Astrocyte (in vitro differentiated cells and primary cell): ENCODE results near the gene IGSF1. TPM values are rescaled to one million over a fixed set of nuclear protein-coding genes. Genes with fewer than 3 reads are reported as not detected.
A peak's percentile ranks its signal among the peaks of the same experiment; 100 is the strongest.

ENCODE experiments used
- DNase-seq: peaks from one replicate; pipeline ENCODE4 v3.0.0-alpha.2; 2010; ENCODE audit warnings: low read depth
- FAIRE-seq: peaks from 2 replicates; lab custom pipeline; 2011; peaks lifted over from hg19 to GRCh38; lab: Jason Lieb, UNC
- H2AFZ ChIP-seq: 2 replicates; pipeline ENCODE4 v1.6.0; 2012; ENCODE audit warnings: low read depth, low read length, inconsistent platforms
- H3K27ac ChIP-seq: 2 replicates; pipeline ENCODE4 v1.5.1; 2011; ENCODE audit warnings: low read depth, low read length, inconsistent platforms
- H3K27me3 ChIP-seq: 2 replicates; pipeline ENCODE4 v1.6.0; 2011; ENCODE audit warnings: low read length, inconsistent platforms; ENCODE audit not compliant: insufficient read depth
- H3K36me3 ChIP-seq: 2 replicates; pipeline ENCODE4 v1.5.1; 2011; ENCODE audit warnings: low read length, inconsistent platforms; ENCODE audit not compliant: insufficient read depth
- H3K4me1 ChIP-seq: 2 replicates; pipeline ENCODE4 v1.5.1; 2011; ENCODE audit warnings: low read length, inconsistent platforms; ENCODE audit not compliant: insufficient read depth
- H3K4me2 ChIP-seq: 2 replicates; pipeline ENCODE4 v1.6.0; 2012; ENCODE audit warnings: low read length, inconsistent platforms
- H3K4me3 ChIP-seq: 2 replicates; pipeline ENCODE4 v1.5.1; 2011; ENCODE audit warnings: low read depth, mild to moderate bottlenecking, low read length, inconsistent platforms; ENCODE audit not compliant: insufficient read depth
- H3K79me2 ChIP-seq: 2 replicates; pipeline ENCODE4 v1.6.0; 2012; ENCODE audit warnings: mild to moderate bottlenecking, low read length, inconsistent platforms; ENCODE audit not compliant: insufficient read depth
- H3K9ac ChIP-seq: 2 replicates; pipeline ENCODE4 v1.6.0; 2012; ENCODE audit warnings: mild to moderate bottlenecking, low read length, inconsistent platforms
- H3K9me3 ChIP-seq: 2 replicates; pipeline ENCODE4 v1.5.1; 2012; ENCODE audit warnings: low read depth, mild to moderate bottlenecking, low read length, inconsistent platforms; ENCODE audit not compliant: insufficient read depth
- H4K20me1 ChIP-seq: 2 replicates; pipeline ENCODE4 v1.6.0; 2012; ENCODE audit warnings: low read length, inconsistent platforms; ENCODE audit not compliant: insufficient read depth
- H3K27ac Mint-ChIP-seq: one replicate; pipeline ENCODE4 v1.8.0; 2021; ENCODE audit warnings: mild to moderate bottlenecking, mixed read lengths; ENCODE audit not compliant: unreplicated experiment
- H3K27me3 Mint-ChIP-seq: one replicate; pipeline ENCODE4 v1.8.0; 2021; ENCODE audit warnings: low read depth, mixed read lengths; ENCODE audit not compliant: unreplicated experiment
- H3K36me3 Mint-ChIP-seq: one replicate; pipeline ENCODE4 v1.8.0; 2021; ENCODE audit warnings: low read depth, mixed read lengths; ENCODE audit not compliant: unreplicated experiment
- H3K4me1 Mint-ChIP-seq: one replicate; pipeline ENCODE4 v1.8.0; 2021; ENCODE audit warnings: low read depth, mixed read lengths; ENCODE audit not compliant: unreplicated experiment
- H3K4me3 Mint-ChIP-seq: one replicate; pipeline ENCODE4 v1.8.0; 2021; ENCODE audit warnings: mild to moderate bottlenecking, moderate library complexity, mixed read lengths; ENCODE audit not compliant: unreplicated experiment
- H3K9me3 Mint-ChIP-seq: one replicate; pipeline ENCODE4 v1.8.0; 2021; ENCODE audit warnings: mild to moderate bottlenecking, mixed read lengths; ENCODE audit not compliant: unreplicated experiment
- CTCF ChIP-seq: IDR thresholded peaks from 2 replicates; pipeline ENCODE4 v1.5.1; 2011; ENCODE audit warnings: low read depth, mild to moderate bottlenecking, inconsistent platforms, low read length, moderate library complexity; ENCODE audit not compliant: insufficient read depth
- EZH2 ChIP-seq: IDR thresholded peaks from 2 replicates; pipeline ENCODE4 v1.6.1; 2012; ENCODE audit warnings: mild to moderate bottlenecking, low read length, inconsistent platforms; ENCODE audit not compliant: insufficient read depth
- total RNA-seq: library from RNA; stranded (reverse); gene quantifications from 2 replicates; pipeline ENCODE4 v1.2.1, GENCODE V29; 2021

The IGSF1 gene
- total RNA-seq, 1 donor from 2014 or later, result 2.5 TPM

- no peak overlapping the region for H3K4me3 Mint-ChIP-seq
- H3K4me1 Mint-ChIP-seq, result no peaks in the 10 kb centered on the region
- H3K27me3 Mint-ChIP-seq, result peaks cover 9% of the 10 kb centered on the region
- no peaks in the 10 kb centered on the region for H4K20me1 ChIP-seq
- no peaks in the 10 kb centered on the region for H3K36me3 Mint-ChIP-seq
- FAIRE-seq, result peak; percentile 87
- H3K9me3 Mint-ChIP-seq, result no peaks in the 10 kb centered on the region
- no peak overlapping the region for H3K4me2 ChIP-seq
- no peak overlapping the region for H3K4me3 ChIP-seq
- H3K36me3 ChIP-seq, result no peaks in the 10 kb centered on the region
- H3K9me3 ChIP-seq, result no peaks in the 10 kb centered on the region
- no peak overlapping the region for H3K27ac Mint-ChIP-seq
- no peak overlapping the region for H3K27ac ChIP-seq
- no peaks in the 10 kb centered on the region for H3K79me2 ChIP-seq
- no peak for DNase-seq
- no peak for TF ChIP-seq CTCF
- TF ChIP-seq EZH2, result no peak
- no peaks in the 10 kb centered on the region for H3K27me3 ChIP-seq
- no peak overlapping the region for H3K9ac ChIP-seq
- no peak overlapping the region for H2AFZ ChIP-seq
- no peaks in the 10 kb centered on the region for H3K4me1 ChIP-seq
Measured at GRCh38 chrX:131270080-131270479, 19.0 kb downstream of the IGSF1 start.

DNA sequence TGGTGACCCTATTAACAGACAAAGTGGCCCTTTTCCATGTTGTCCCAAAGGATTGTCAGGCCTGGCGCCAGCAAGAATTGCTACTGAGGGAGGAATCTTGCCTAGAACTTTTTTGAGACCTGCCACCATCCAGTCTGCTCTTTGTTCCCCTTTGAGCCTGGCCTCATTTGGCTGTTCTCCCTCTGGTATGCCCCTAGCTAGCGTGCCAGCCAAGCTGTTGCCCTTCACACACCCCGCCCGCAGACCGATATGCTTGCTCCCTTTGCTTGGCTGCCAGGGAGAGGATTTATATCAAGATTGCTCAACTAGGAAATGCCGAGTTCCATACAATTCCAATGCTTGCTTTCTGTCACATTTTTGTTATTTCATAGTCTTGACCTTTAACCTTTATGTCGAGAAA is 24.4 kb downstream of the IGSF1 start:
- Mint-ChIP-seq H3K27me3 (no peaks in the 10 kb centered on the region), H3K9me3 (no peaks in the 10 kb centered on the region), H3K4me3 (no peak overlapping the region), H3K27ac (no peak overlapping the region), H3K36me3 (no peaks in the 10 kb centered on the region), H3K4me1 (peaks cover 5% of the 10 kb centered on the region)
- no peak overlapping the region for H3K27ac ChIP-seq
- H3K4me2 ChIP-seq, result no peak overlapping the region
- FAIRE-seq (no peak), DNase-seq (no peak)
- no peaks in the 10 kb centered on the region for H3K27me3 ChIP-seq
- H3K4me1 ChIP-seq, result no peaks in the 10 kb centered on the region
- no peak overlapping the region for H3K4me3 ChIP-seq
- H4K20me1 ChIP-seq, result no peaks in the 10 kb centered on the region
- H2AFZ ChIP-seq, result no peak overlapping the region
- H3K9ac ChIP-seq, result no peak overlapping the region
- no peaks in the 10 kb centered on the region for H3K79me2 ChIP-seq
- no peaks in the 10 kb centered on the region for H3K36me3 ChIP-seq
- TF ChIP-seq CTCF (no peak), EZH2 (no peak)
- no peaks in the 10 kb centered on the region for H3K9me3 ChIP-seq

GRCh38 chrX:131264053-131264452 is 25.1 kb downstream of the IGSF1 start:
- Histone ChIP-seq H4K20me1 (no peaks in the 10 kb centered on the region), H3K9me3 (no peaks in the 10 kb centered on the region), H3K4me2 (no peak overlapping the region), H3K27me3 (no peaks in the 10 kb centered on the region), H3K27ac (no peak overlapping the region), H3K79me2 (no peaks in the 10 kb centered on the region), H3K4me1 (no peaks in the 10 kb centered on the region), H3K36me3 (no peaks in the 10 kb centered on the region), H3K4me3 (no peak overlapping the region), H3K9ac (no peak overlapping the region), H2AFZ (no peak overlapping the region)
- Mint-ChIP-seq H3K27ac (no peak overlapping the region), H3K9me3 (no peaks in the 10 kb centered on the region), H3K27me3 (no peaks in the 10 kb centered on the region), H3K4me1 (peaks cover 5% of the 10 kb centered on the region), H3K4me3 (no peak overlapping the region), H3K36me3 (no peaks in the 10 kb centered on the region)
- DNase-seq (no peak), FAIRE-seq (peak; percentile 5)
- no peak for TF ChIP-seq EZH2
- TF ChIP-seq CTCF, result no peak
